ENCODE measurements around the gene RPA3.

DNA sequence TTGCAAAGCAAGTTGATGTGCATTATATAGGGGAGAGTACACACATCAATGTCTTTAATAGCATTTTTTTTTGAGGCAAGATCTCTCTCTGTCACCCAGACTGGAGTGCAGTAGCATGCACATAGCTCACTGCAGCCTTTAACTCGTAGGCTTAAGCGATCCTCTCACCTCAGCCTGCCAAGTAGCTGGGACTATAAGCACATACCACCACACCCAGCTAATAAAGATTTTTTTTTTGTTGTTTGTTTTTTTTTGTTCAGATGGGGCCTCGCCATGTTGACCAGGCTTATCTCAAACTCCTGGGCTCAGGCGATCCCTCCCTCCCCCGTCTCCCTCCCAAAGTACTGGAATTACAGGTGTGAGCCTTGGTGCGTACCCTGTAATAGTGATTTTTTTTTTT lies 76.3 kb downstream of the RPA3 start:
- TF ChIP-seq, protein P1, sequence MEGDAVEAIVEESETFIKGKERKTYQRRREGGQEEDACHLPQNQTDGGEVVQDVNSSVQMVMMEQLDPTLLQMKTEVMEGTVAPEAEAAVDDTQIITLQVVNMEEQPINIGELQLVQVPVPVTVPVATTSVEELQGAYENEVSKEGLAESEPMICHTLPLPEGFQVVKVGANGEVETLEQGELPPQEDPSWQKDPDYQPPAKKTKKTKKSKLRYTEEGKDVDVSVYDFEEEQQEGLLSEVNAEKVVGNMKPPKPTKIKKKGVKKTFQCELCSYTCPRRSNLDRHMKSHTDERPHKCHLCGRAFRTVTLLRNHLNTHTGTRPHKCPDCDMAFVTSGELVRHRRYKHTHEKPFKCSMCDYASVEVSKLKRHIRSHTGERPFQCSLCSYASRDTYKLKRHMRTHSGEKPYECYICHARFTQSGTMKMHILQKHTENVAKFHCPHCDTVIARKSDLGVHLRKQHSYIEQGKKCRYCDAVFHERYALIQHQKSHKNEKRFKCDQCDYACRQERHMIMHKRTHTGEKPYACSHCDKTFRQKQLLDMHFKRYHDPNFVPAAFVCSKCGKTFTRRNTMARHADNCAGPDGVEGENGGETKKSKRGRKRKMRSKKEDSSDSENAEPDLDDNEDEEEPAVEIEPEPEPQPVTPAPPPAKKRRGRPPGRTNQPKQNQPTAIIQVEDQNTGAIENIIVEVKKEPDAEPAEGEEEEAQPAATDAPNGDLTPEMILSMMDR (IDR thresholded peaks at IDR 0.05) = no peak
- TF ChIP-seq POLR2AphosphoS5 (IDR thresholded peaks at IDR 0.05) = peak; percentile 20

Measured in prostate gland (tissue), 2 donors.